Measurements from ENCODE around the gene SCGB1A1.
"Not testable (repeated sequence)": the region's sequence is repeated elsewhere in the genome, so short reads cannot be mapped to it uniquely, and the experiment has no call there.

The SCGB1A1 gene, protein sequence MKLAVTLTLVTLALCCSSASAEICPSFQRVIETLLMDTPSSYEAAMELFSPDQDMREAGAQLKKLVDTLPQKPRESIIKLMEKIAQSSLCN

DNA sequence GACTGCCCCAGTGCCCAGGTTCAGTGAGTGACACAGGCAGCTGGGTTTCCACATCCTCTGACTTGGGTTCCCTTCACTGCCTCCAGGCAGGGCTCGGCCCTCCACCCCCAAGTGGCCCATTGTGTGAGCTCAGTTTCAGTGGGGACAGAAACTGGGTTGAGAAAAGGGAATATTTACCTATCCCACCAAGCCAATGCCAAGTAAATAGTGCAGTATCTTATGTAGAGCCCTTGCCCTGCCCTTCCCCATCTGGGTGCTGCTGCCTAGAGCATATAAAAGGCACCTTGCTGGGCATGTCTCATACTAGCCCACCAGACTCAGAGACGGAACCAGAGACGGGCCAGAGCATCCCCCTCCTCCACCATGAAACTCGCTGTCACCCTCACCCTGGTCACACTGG lies at the start of gene SCGB1A1:
Gene SCGB1A1, plus strand, starts transcription at position 301 of the 400 bp plus-strand sequence. Its CDS starts 63 bp downstream, at position 364.
- no peak for TF ChIP-seq ZNF274 (IDR thresholded peaks at IDR 0.05; ENCODE audit: low read depth, low read length)
- H3K4me3 ChIP-seq (ENCODE audit: low read length), result no peak within 1 kb of the TSS

DNA sequence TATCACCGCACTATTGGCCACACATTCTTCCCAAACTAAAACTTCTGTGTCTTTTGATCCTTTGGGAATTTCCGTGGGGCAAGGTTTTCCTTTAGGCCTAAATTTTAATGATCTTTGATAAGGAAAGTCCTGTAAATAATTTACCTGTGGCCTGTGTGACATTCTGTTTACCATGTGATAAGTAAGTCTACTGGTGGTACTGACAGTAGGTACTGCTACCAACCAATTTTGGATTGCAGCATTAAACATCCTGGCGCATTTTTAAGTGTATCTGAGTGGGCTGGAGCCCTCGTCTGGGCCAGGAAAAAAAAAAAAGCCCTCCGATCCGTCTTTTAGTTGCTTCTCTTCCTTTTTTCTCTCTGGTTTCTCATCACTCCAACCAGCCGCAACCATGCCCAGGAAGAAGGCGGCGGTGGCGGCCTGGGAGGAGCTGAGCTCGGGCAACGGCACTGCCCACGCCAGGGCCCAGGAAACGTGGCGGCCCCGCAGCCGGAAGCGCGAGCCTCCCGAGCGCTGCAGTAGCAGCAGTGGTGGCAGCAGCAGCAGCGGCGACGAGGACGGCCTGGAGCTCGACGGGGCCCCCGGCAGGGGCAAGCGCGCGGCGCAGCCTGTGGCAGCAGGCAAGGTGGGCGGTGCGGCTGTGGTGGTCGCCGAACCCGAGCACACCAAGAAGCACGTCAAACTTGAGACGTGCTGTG lies 47.9 kb upstream of the SCGB1A1 start:
- TF ChIP-seq ZNF274 (IDR thresholded peaks at IDR 0.05; ENCODE audit: low read depth, low read length), result no peak
- H3K4me3 ChIP-seq (ENCODE audit: low read length), result no peak overlapping the region

DNA sequence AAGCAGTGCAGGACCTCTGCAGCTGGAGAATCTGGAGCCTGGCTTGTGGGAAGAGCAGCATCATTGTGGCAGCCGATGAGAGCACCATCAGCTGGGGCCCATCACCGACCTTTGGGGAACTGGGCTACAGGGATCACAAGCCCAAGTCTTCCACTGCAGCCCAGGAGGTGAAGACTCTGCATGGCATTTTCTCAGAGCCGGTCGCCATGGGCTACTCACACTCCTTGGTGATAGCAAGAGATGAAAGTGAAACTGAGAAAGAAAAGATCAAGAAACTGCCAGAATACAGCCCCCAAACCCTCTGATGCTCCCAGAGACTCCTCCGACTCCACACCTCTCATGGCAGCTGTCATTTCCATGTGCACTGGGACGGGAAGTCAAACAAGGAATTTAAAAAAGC lies 46.0 kb upstream of the SCGB1A1 start:
- TF ChIP-seq ZNF274 (IDR thresholded peaks at IDR 0.05; ENCODE audit: low read depth, low read length), result no peak
- H3K4me3 ChIP-seq (ENCODE audit: low read length), result no peak overlapping the region

DNA sequence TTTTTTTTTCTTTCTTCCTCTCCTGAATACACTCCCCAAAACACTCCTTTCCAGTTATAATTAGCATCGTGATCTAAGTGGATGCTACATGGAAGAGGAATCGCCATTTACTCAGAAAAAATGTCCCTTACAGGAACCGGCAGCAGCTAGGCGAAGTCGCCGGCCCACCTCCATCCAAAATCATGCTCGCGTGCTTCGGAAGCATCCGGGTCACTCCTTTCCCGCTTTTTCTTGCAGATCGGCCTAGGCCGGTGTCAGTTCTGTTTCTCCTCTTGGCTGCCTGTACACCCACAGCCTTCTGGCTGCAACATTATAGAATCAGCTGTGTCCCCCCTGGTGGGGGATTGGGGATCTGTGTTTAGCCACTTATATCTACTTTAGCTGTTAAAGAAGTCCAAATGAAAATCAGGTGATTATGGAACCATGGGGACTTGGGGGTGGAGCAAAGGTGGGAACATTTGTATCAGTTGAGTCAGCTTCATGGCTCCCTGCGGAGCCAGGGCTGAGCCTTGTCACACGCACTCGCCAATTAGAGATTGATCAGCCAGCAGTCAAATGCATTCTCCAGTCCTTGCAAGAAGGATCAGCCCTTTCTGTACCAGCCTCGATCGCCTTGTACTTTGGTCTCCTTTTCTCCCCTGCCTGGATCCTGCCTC lies 45.2 kb upstream of the SCGB1A1 start:
- H3K4me3 ChIP-seq (ENCODE audit: low read length), result no peak overlapping the region
- TF ChIP-seq ZNF274 (IDR thresholded peaks at IDR 0.05; ENCODE audit: low read depth, low read length), result no peak

DNA sequence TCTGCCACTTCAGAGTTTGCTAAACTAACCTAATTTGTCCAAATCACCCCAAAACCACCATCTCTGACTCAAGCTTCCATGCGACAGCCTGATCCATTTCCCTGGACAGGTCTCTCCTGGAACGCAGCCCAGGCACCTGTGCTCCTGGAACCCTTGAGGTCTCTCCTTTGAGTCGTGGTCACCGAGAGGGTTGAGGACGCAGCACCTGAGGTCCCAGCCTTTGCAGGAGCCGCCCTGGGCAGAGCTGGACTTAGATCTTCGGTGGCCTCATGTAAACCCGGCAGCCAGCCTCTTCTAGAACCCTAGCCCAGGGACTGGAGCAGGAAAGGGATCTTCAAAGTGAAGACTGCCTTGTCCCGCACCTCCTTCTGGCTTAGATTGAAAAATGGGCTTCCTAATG lies 44.0 kb upstream of the SCGB1A1 start:
- TF ChIP-seq ZNF274 (IDR thresholded peaks at IDR 0.05; ENCODE audit: low read depth, low read length), result no peak
- no peak overlapping the region for H3K4me3 ChIP-seq (ENCODE audit: low read length)

DNA sequence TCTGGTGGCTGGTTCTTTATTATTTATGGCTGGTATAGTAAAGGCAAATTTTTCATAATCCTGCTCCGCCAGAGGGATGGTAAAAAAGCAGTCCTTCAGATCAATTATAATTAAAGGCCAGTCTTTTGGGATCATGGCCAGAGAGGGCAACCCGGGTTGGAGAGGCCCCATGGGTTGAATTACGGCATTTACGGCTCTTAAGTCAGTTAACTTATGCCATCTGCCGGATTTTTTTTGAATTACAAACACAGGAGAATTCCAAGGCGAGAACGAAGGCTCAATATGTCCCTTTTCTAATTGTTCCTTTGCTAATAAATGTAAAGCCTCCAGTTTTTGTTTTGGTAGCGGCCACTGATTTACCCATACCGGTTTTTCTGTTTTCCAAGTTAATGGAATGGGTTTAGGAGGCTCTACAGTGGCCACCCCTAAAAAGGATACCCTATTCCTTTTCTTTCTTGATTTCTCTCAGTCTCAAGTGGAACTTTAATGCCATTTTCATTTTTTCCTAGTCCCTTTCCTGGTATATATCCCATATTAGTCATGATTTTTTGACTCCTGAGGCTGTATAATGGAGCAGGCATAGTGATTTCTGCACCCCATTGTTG lies 40.3 kb upstream of the SCGB1A1 start:
- not testable (repeated sequence) for H3K4me3 ChIP-seq (ENCODE audit: low read length)

DNA sequence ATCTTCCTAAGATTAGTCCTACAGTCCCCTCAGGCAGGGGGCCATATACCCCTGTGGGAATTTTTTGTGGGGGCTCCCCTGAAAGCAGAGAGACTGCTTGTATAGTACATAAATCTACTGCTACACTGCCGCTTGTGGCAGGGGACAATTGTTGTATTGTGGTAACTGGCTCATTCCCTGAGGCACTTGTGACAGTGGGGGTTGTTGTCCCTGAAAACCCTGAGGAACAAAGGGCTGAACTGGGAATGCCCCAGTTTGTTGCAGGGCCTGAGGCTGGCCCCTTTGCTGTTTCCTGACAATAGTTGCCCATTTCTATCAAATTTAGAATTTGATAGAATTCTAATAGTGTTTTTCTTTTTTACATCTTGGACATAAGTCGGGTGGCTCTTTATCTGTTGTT lies 39.2 kb upstream of the SCGB1A1 start:
- H3K4me3 ChIP-seq (ENCODE audit: low read length), result not testable (repeated sequence)

DNA sequence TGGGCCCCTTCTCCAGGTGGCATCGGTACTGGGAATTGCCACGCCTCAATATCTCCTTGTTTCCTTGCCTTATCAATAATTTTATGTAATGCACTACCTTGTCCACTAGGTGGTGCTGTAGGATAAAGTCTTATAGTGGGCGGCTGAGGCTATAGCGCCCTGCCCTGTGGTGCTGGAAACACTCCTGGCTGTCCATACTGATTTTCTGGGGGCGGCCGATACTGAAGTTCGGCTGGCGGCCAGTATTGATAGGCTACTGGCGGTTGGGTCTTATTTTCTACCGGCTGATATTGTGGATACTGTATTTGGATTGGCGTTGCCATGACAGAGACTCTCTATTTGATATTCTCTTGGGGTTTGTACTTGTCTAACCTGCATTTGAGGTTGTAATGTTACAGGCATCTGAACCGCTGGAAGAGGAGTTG lies 38.0 kb upstream of the SCGB1A1 start:
- not testable (repeated sequence) for H3K4me3 ChIP-seq (ENCODE audit: low read length)

DNA sequence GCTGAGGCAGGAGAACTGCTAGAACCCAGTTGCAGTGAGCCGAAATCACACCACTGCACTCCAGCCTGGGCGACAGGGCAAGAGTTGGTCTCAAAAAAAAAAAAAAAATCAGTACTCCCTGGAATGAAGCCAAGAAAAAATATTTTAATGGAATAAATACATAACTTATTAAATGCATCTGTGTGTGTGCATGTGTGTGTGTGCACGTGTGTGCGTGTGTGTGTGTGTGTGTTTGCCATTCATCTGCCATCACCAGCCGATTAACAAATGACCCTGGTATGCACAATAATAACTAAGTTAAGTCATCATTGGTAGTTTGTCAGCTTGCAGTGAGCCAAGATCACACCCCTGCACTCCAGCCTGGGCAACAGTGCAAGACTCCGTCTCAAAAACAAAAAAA lies 35.0 kb upstream of the SCGB1A1 start:
- no peak overlapping the region for H3K4me3 ChIP-seq (ENCODE audit: low read length)
- TF ChIP-seq ZNF274 (IDR thresholded peaks at IDR 0.05; ENCODE audit: low read depth, low read length), result no peak

DNA sequence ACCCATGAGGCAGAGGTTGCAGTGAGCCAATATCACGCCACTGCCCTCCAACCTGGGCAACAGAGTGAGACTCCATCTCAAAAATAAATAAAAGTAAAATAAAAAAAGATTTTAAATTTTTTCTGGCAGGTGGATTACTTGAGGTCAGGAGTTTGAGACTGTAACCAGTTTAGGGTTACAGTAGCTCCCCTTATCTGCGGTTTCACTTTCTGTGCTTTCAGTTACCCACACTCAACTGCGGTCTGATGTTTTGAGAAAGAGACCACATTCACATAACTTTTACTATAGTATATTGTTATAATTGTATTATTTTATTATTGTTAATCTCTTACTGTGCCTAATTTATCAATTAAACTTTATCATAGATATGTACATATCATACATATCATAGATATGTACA lies 32.8 kb upstream of the SCGB1A1 start:
- H3K4me3 ChIP-seq (ENCODE audit: low read length), result not testable (repeated sequence)

DNA sequence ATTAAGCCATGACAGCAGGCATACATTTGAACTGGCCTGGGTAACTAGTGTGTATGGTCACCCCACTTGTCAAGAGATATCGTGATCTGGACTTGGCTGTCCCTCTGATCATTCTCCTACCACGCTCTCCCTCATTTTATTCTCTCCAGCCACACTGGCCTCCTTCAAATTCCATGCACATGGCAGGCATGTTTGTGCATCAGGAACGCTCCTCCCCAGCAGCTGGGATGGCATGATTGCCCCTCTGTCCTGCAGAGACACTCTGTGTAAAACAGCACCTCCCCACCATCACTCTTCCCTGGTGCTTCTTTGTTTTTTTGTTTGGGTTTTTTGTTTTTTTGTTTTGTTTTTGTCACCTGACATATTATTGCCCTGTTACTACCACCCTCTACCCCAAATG lies 31.5 kb upstream of the SCGB1A1 start:
- no peak for TF ChIP-seq ZNF274 (IDR thresholded peaks at IDR 0.05; ENCODE audit: low read depth, low read length)
- H3K4me3 ChIP-seq (ENCODE audit: low read length), result no peak overlapping the region

DNA sequence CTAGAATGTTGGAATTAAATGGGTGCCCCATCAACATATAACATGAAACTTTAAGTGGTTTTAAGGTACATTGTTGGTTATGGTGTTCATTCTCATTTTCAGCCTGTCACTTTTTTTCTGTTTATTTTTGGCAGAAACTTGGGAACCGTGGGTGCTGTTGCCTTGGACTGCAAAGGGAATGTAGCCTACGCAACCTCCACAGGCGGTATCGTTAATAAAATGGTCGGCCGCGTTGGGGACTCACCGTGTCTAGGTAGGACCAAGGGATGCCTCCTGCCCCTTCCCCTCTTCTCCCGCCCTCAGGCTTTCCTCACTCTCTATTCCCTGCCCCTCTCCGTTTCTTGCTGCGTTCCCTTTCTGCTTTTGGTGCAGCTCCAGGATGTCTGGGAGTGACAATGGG lies 29.8 kb upstream of the SCGB1A1 start:
- TF ChIP-seq ZNF274 (IDR thresholded peaks at IDR 0.05; ENCODE audit: low read depth, low read length), result no peak
- H3K4me3 ChIP-seq (ENCODE audit: low read length), result no peak overlapping the region

DNA sequence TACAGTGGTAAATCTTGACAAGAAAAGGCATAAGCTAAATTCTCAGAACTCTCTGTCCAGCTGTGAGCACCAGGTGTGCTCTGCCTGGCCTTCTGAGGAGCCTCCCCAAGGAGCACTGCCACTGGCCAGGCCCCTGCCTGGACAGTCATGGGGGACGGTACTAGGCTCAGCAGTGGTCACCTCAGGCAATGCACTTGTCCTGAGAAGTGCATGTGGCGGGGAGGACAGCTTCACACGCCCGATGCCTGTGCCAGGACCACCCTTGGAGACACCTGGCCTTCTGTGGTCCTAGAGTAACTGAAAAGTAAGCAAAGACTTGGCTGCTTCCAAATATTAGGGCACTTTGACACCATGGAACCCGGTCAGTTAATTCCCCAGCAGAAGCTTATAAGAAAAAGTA lies 28.6 kb upstream of the SCGB1A1 start:
- TF ChIP-seq ZNF274 (IDR thresholded peaks at IDR 0.05; ENCODE audit: low read depth, low read length), result no peak
- H3K4me3 ChIP-seq (ENCODE audit: low read length), result no peak overlapping the region

DNA sequence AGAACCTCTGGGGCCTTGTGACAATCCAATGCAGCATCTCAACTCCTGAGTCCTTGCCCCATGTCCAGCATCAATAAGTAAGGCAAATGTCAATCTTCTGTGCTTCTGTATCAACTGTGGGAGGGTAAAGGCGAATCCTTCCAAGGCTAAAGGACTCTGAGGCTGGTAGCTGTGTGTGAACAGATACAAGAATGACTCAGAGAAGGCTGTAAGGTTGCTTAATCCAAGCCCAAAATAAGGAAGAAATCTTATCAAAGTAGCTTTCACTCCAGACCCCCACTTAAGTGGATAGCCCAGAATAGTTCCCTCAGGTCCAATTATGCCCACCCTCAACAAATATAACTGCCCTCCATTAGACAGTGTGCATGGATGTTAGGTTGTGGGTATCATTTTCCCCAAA lies 28.1 kb upstream of the SCGB1A1 start:
- no peak overlapping the region for H3K4me3 ChIP-seq (ENCODE audit: low read length)
- no peak for TF ChIP-seq ZNF274 (IDR thresholded peaks at IDR 0.05; ENCODE audit: low read depth, low read length)

DNA sequence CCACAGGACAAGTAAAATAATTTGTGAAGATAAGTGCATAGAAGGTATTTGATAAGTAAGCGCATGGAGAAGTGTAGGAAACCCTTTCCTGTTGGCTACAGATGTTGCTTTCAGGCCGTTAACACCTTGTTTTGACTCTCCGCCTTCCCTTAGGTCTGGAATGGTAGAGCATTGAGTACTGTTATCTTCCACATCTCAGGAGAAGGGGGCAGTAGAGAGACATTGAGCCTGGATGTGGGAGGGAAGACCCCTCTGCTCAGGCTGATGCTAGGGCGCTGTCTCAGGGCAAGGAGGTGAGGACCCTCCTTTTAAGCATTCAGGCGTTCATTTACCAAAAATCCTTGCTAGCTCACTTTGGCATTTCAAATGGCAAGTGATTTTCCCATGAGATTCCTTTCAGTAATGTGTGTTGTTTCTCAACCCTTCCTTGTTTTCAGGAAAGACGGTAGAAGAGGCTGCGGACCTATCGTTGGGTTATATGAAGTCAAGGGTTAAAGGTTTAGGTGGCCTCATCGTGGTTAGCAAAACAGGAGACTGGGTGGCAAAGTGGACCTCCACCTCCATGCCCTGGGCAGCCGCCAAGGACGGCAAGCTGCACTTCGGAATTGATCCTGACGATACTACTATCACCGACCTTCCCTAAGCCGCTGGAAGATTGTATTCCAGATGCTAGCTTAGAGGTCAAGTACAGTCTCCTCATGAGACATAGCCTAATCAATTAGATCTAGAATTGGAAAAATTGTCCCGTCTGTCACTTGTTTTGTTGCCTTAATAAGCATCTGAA lies 27.0 kb upstream of the SCGB1A1 start:
- TF ChIP-seq ZNF274 (IDR thresholded peaks at IDR 0.05; ENCODE audit: low read depth, low read length), result no peak
- H3K4me3 ChIP-seq (ENCODE audit: low read length), result no peak overlapping the region
